BE2C (cell line): Measurements from ENCODE around the gene UMAD1.

Experiments used
- DNase-seq: peaks from one replicate; pipeline ENCODE4 v3.0.0-alpha.2; 2020
- H3K27me3 ChIP-seq: fragments of 250-450 bp; sonication (Bioruptor Pico); 2 replicates; pipeline ENCODE4 v1.5.1; 2020; ENCODE audit warnings: mild to moderate bottlenecking
- H3K36me3 ChIP-seq: fragments of 250-450 bp; sonication (Bioruptor Pico); 2 replicates; pipeline ENCODE4 v1.5.1; 2020; ENCODE audit warnings: mild to moderate bottlenecking
- H3K4me1 ChIP-seq: fragments of 250-450 bp; sonication (Bioruptor Pico); 2 replicates; pipeline ENCODE4 v1.5.1; 2020
- H3K4me3 ChIP-seq: 2 replicates; pipeline ENCODE4 v1.5.1; 2011; ENCODE audit warnings: low read depth, low read length
- H3K9me3 ChIP-seq: fragments of 250-450 bp; sonication (Bioruptor Pico); 2 replicates; pipeline ENCODE4 v1.5.1; 2020
- TF ChIP-seq, protein P1 (sequence below): IDR thresholded peaks from 2 replicates; pipeline ENCODE4 v1.5.1; 2012; ENCODE audit warnings: mild to moderate bottlenecking, low read depth, low read length

Gene UMAD1

DNA sequence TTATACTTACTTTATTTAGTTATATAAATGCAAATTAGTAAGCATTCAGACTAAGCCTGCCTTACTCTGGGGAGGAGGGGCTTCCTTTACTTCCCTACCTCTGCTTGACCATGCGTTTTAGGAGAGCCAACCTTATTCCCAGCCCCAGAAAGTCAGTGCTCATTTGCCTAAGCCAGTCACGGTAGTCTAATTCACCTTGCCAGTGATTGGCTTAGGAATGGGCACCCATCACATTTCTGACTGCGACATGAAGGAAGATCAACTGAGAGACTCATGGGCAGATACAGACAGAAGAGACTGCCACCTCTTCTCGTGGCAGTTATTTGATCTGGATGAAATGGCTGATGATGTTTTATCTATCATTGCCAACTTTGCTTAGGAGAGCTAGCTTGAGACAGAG is 48.4 kb downstream of the UMAD1 start:
- H3K36me3 ChIP-seq, result no peaks in the 10 kb centered on the region
- no peak overlapping the region for H3K4me3 ChIP-seq
- H3K27me3 ChIP-seq, result no peaks in the 10 kb centered on the region
- DNase-seq, result no peak
- TF ChIP-seq, protein P1, sequence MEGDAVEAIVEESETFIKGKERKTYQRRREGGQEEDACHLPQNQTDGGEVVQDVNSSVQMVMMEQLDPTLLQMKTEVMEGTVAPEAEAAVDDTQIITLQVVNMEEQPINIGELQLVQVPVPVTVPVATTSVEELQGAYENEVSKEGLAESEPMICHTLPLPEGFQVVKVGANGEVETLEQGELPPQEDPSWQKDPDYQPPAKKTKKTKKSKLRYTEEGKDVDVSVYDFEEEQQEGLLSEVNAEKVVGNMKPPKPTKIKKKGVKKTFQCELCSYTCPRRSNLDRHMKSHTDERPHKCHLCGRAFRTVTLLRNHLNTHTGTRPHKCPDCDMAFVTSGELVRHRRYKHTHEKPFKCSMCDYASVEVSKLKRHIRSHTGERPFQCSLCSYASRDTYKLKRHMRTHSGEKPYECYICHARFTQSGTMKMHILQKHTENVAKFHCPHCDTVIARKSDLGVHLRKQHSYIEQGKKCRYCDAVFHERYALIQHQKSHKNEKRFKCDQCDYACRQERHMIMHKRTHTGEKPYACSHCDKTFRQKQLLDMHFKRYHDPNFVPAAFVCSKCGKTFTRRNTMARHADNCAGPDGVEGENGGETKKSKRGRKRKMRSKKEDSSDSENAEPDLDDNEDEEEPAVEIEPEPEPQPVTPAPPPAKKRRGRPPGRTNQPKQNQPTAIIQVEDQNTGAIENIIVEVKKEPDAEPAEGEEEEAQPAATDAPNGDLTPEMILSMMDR, result no peak
- no peaks in the 10 kb centered on the region; the same call in 1 of the 2 replicates for H3K4me1 ChIP-seq
- H3K9me3 ChIP-seq, result no peaks in the 10 kb centered on the region

DNA sequence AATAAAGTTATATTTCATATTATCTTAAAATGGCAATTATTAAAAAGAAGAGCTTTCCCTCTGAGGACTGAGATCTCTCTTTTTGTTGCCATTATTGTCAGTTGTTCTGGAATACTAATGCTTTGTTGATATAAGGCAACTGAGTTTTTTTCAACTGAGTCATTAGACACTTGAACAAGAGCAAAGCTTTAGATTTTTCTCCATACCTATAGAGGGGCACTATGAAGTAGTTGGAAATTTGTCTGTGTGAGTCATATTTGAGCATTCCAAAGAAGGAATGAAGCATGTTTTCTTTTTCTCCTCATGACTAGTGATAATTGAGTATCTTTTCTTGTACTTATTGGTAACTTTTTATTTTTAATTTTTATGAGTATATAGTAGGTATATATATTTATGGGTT is 53.3 kb downstream of the UMAD1 start:
- Histone ChIP-seq H3K9me3 (no peaks in the 10 kb centered on the region), H3K4me1 (no peaks in the 10 kb centered on the region; the same call in 1 of the 2 replicates), H3K4me3 (no peak overlapping the region), H3K27me3 (no peaks in the 10 kb centered on the region), H3K36me3 (no peaks in the 10 kb centered on the region)
- DNase-seq, result no peak
- TF ChIP-seq, protein P1, result no peak

DNA sequence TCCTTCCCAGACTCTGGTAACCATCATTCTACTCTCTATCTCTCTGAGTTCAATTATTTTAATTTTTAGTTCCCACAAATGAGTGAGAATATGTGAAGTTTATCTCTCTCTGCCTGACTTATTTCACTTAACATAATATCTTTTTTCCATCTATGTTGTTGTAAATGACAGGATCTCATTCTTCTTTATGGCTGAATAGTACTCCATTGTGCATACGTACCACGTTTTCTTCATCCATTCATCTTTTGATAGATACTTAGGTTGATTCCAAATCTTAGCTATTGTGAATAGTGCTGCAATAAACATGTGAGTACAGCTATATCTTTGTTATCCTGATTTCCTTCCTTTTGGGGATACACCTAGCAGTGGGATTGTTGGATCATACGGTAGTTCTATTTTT is 54.0 kb downstream of the UMAD1 start:
- TF ChIP-seq, protein P1, result no peak
- H3K36me3 ChIP-seq, result no peaks in the 10 kb centered on the region
- no peak overlapping the region for H3K4me3 ChIP-seq
- H3K9me3 ChIP-seq, result no peaks in the 10 kb centered on the region
- no peaks in the 10 kb centered on the region for H3K27me3 ChIP-seq
- DNase-seq, result no peak
- H3K4me1 ChIP-seq, result no peaks in the 10 kb centered on the region; the same call in 1 of the 2 replicates

DNA sequence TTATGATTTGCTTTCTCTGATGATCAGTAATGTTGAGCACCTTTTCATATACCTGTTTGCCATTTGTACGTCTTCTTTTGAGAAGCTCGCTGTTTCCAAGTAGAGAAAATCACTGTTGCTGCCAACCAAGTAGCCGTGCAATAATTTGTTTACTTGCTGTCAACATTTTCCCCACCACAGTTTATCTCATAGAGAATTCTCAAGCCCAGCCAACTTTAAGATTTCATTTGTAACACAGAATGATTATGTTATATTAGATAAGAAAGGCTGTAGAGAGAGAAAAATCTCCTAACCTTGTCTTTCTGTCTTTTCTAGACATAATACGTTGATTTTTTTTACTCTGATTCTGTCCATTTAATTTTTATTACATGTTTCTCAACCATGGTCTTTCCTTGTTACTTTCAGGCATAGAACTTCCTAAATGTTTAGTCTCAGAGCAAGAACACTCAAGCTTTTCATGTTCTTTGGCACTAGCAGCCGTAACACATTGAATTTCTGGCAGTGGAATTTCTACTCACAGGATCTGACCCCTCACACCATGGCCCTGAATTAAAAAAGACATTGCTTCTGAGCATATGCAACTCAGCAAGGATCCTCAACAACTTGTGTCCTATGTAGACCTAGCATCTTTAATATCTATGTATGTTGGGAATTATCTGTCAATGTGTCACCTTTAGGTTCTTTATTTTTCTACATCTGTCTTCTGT is 54.7 kb downstream of the UMAD1 start:
- no peaks in the 10 kb centered on the region for H3K9me3 ChIP-seq
- TF ChIP-seq, protein P1, result no peak

DNA sequence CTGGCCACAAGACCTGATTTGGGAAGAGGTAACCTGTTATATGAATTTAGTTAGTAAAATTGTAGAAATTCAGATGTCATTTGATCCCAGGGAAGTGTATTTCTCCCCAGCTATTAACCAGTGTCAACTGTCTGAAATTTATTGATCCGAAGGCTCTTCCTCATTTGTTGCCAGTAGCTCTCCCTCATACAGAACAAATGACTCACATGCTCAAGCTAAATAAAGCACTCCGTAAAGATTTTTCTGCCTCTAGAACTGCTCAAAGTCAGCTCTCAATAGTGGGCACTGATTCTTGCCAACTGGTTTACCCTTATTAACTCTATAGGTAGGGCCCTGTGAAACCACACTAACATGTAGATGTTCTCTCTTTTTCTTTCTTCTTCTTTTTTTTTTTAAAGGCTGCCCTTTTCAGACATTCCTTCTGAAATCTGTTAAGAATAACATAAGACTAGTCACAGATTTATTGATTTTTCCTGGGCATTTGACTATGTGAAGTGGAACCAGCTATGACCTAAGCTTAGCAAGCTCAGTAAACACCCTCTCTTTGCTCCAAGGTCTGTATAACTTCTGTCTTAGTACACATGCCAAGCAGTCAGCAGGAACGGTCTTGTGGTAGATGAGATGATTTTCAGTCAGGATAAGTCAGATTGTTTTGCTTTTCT is 56.0 kb downstream of the UMAD1 start:
- Histone ChIP-seq H3K27me3 (no peaks in the 10 kb centered on the region), H3K4me3 (no peak overlapping the region), H3K4me1 (peaks cover 7% of the 10 kb centered on the region; the same call in 1 of the 2 replicates), H3K9me3 (no peaks in the 10 kb centered on the region), H3K36me3 (no peaks in the 10 kb centered on the region)
- DNase-seq, result no peak
- TF ChIP-seq, protein P1, result no peak

More for the DNA sequence above, 54.7 kb downstream of the UMAD1 start:
- H3K4me1 ChIP-seq, result no peaks in the 10 kb centered on the region
- no peaks in the 10 kb centered on the region for H3K27me3 ChIP-seq
- H3K4me3 ChIP-seq, result no peak overlapping the region
- no peaks in the 10 kb centered on the region for H3K36me3 ChIP-seq
- no peak for DNase-seq

DNA sequence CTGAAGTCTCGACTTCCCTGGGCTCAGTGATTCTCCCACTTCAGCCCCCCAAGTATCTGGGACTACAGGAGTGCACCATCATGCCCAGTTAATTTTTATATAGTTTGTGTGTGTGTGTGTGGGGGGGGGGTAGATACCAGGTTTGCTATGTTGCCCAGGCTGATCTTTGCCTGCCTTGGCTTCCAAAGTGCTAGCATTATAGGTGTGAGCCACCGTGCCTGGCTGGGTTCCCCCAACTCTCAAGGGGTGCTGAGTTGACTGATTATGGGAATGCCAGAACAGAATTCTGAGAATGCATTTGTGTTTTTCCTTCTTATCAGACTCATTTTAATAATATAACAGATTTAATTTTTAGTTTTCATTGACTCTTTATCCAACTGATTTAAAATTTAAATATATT is 58.4 kb downstream of the UMAD1 start:
- no peaks in the 10 kb centered on the region for H3K27me3 ChIP-seq
- H3K9me3 ChIP-seq, result no peaks in the 10 kb centered on the region
- no peaks in the 10 kb centered on the region for H3K36me3 ChIP-seq
- H3K4me1 ChIP-seq, result peaks cover 10% of the 10 kb centered on the region
- TF ChIP-seq, protein P1, result no peak
- no peak for DNase-seq
- H3K4me3 ChIP-seq, result no peak overlapping the region
